HCT116 (cell line): ENCODE measurements around the gene ACYP1. TPM values are rescaled to one million over a fixed set of nuclear protein-coding genes. Genes with fewer than 3 reads are reported as not detected.

Experiments
- ATAC-seq: fragments of 200-7000 bp; cut with Tn5 transposase; 2 replicates; pipeline ENCODE4 v1.9.1; 2020; ENCODE audit warnings: mild to moderate bottlenecking, moderate library complexity
- BruUV-seq: library from RNA; stranded (reverse); fragments of 400-500 nt; replicated peaks from 2 replicates; lab custom pipeline; 2021; lab: Mats Ljungman, UMichigan
- CTCF ChIA-PET: fragments of 300-600 bp; sonication (Branson Sonifier 250); formaldehyde crosslinking; loops from one replicate; lab custom pipeline; 2021; ENCODE audit warnings: antibody characterized with exemption; lab: Charles Lee
- POLR2A ChIA-PET: fragments of 300-600, 350-600 bp; sonication (Branson Sonifier 250); formaldehyde crosslinking; loops from one replicate; lab custom pipeline; 2021; ENCODE audit warnings: antibody characterized with exemption; lab: Charles Lee
- RAD21 ChIA-PET, 2 experiments: fragments of 300-600 bp; sonication (Branson Sonifier 250); formaldehyde crosslinking; loops; one replicate each; lab custom pipeline; 2023; ENCODE audit warnings: low total read pairs in 2 of 2; ENCODE audit not compliant: uncharacterized antibody in 2 of 2, unreplicated experiment in 2 of 2, low non-redundant PET in 1 of 2; lab: Charles Lee
- DNase-seq: peaks from one replicate; pipeline ENCODE4 v3.0.0-alpha.2; 2010; ENCODE audit warnings: low read depth, low spot score
- H2AFZ ChIP-seq: fragments of 200-600 bp; shearing (Covaris generic), sonication (generic); 2 replicates; pipeline ENCODE4 v1.6.1; 2017; ENCODE audit warnings: low read depth, mixed run types, mixed read lengths, antibody characterized with exemption, low read length; ENCODE audit not compliant: poor library complexity, severe bottlenecking
- H3K27ac ChIP-seq: 2 replicates; pipeline ENCODE4 v1.5.1; 2012; ENCODE audit warnings: low read depth, low read length
- H3K27me3 ChIP-seq: fragments of 200-600 bp; sonication (generic); 2 replicates; pipeline ENCODE4 v1.6.1; 2016; ENCODE audit warnings: mixed run types, low read length, mixed read lengths; ENCODE audit not compliant: insufficient read depth
- H3K36me3 ChIP-seq, 2 experiments: fragments of 200-500 bp in 1 of 2; fragments of 200-600 bp in 1 of 2; sonication (Bioruptor generic) in 1 of 2; sonication (generic) in 1 of 2; 2 replicates each; pipeline versions ENCODE4 v1.5.1 to v1.6.1; 2014 to 2016; ENCODE audit warnings: low read length in 2 of 2, inconsistent platforms in 1 of 2, mixed read lengths in 1 of 2, mixed run types in 1 of 2; ENCODE audit not compliant: insufficient read depth in 2 of 2, control insufficient read depth in 1 of 2
- H3K4me1 ChIP-seq, 2 experiments: fragments of 200-600 bp in 1 of 2; sonication (generic) in 1 of 2; 2 replicates each; pipeline versions ENCODE4 v1.5.1 to v1.6.1; 2012 to 2017; ENCODE audit warnings: low read length in 2 of 2, inconsistent platforms in 1 of 2, mild to moderate bottlenecking in 1 of 2, mixed read lengths in 1 of 2, mixed run types in 1 of 2, moderate library complexity in 1 of 2; ENCODE audit not compliant: insufficient read depth in 2 of 2, control insufficient read depth in 1 of 2
- H3K4me2 ChIP-seq: fragments of 200-600 bp; sonication (generic); 2 replicates; pipeline ENCODE4 v1.6.1; 2017; ENCODE audit warnings: mixed run types, low read length, mixed read lengths
- H3K4me3 ChIP-seq, 2 experiments: fragments of 200-600 bp in 1 of 2; sonication (generic) in 1 of 2; replicated peaks in 1 of 2; 2 replicates each; pipeline ENCODE4 v1.5.1; 2011 to 2016; ENCODE audit warnings: low read length in 2 of 2, control low read depth in 1 of 2, low read depth in 1 of 2, mild to moderate bottlenecking in 1 of 2, mixed read lengths in 1 of 2, mixed run types in 1 of 2
- H3K79me2 ChIP-seq: fragments of 200-600 bp; sonication (generic); 2 replicates; pipeline ENCODE4 v1.6.1; 2017; ENCODE audit warnings: mild to moderate bottlenecking, mixed run types, low read length, moderate library complexity, mixed read lengths; ENCODE audit not compliant: insufficient read depth
- H3K9ac ChIP-seq: fragments of 200-600 bp; sonication (generic); 2 replicates; pipeline ENCODE4 v1.6.1; 2016; ENCODE audit warnings: low read length, mixed read lengths
- H3K9me2 ChIP-seq: fragments of 200-600 bp; sonication (generic), shearing (Covaris generic); 2 replicates; pipeline ENCODE4 v1.6.1; 2017; ENCODE audit warnings: mixed run types, mild to moderate bottlenecking, moderate library complexity; ENCODE audit not compliant: insufficient read depth
- H3K9me3 ChIP-seq, 2 experiments: fragments of 200-500 bp in 1 of 2; fragments of 200-600 bp in 1 of 2; sonication (Bioruptor generic) in 1 of 2; sonication (generic) in 1 of 2; 2 replicates each; pipeline ENCODE4 v1.6.1; 2014 to 2017; ENCODE audit warnings: low read length in 2 of 2, mixed read lengths in 2 of 2, inconsistent platforms in 1 of 2, low read depth in 1 of 2, mild to moderate bottlenecking in 1 of 2, mixed run types in 1 of 2, moderate library complexity in 1 of 2; ENCODE audit not compliant: control insufficient read depth in 1 of 2, insufficient read depth in 1 of 2
- H4K20me1 ChIP-seq: fragments of 200-600 bp; sonication (generic), shearing (Covaris generic); 2 replicates; pipeline ENCODE4 v1.6.1; 2017; ENCODE audit warnings: mixed run types, mild to moderate bottlenecking, moderate library complexity; ENCODE audit not compliant: insufficient read depth
- ATF3 ChIP-seq: IDR thresholded peaks from 2 replicates; pipeline ENCODE4 v1.6.1; 2012
- CBX3 ChIP-seq: IDR thresholded peaks from 2 replicates; pipeline ENCODE4 v1.6.1; 2012; ENCODE audit warnings: low read depth
- EGR1 ChIP-seq: IDR thresholded peaks from 2 replicates; pipeline ENCODE4 v1.6.1; 2012; ENCODE audit warnings: low read depth
- EZH2 ChIP-seq: fragments of 200-600 bp; sonication (generic); IDR thresholded peaks from 2 replicates; pipeline ENCODE4 v1.6.1; 2017; ENCODE audit warnings: antibody characterized with exemption, mixed run types
- EZH2phosphoT487 ChIP-seq: fragments of 200-600 bp; IDR thresholded peaks from 2 replicates; pipeline ENCODE4 v1.6.1; 2018; ENCODE audit warnings: antibody characterized with exemption, borderline replicate concordance
- MAX ChIP-seq: IDR thresholded peaks from 2 replicates; pipeline ENCODE4 v1.6.1; 2012
- POLR2A ChIP-seq: IDR thresholded peaks from 2 replicates; pipeline ENCODE4 v1.7.0; 2011; ENCODE audit warnings: borderline replicate concordance; ENCODE audit not compliant: insufficient read depth, insufficient read length; ENCODE audit errors: extremely low read depth
- POLR2AphosphoS5 ChIP-seq: IDR thresholded peaks from 2 replicates; pipeline ENCODE4 v1.6.1; 2011; ENCODE audit warnings: mild to moderate bottlenecking, low read depth, low read length, moderate library complexity
- RAD21 ChIP-seq: IDR thresholded peaks from 2 replicates; pipeline ENCODE4 v1.6.1; 2012; ENCODE audit warnings: low read depth, mild to moderate bottlenecking
- REST ChIP-seq: IDR thresholded peaks from 2 replicates; pipeline ENCODE4 v1.6.1; 2012; ENCODE audit warnings: low read depth
- SIN3A ChIP-seq: IDR thresholded peaks from 2 replicates; pipeline ENCODE4 v1.6.1; 2012; ENCODE audit warnings: low read depth
- SRF ChIP-seq: IDR thresholded peaks from 2 replicates; pipeline ENCODE4 v1.6.1; 2012; ENCODE audit warnings: low read depth
- YY1 ChIP-seq: IDR thresholded peaks from 2 replicates; pipeline ENCODE4 v1.6.1; 2011; ENCODE audit warnings: low read length, low read depth, moderate library complexity, mild to moderate bottlenecking; ENCODE audit not compliant: insufficient replicate concordance; ENCODE audit errors: extremely low read depth
- ZBTB33 ChIP-seq: IDR thresholded peaks from 2 replicates; pipeline ENCODE4 v1.6.1; 2011; ENCODE audit warnings: mild to moderate bottlenecking, low read length, moderate library complexity; ENCODE audit not compliant: insufficient replicate concordance; ENCODE audit errors: extremely low read depth
- ZNF274 ChIP-seq: fragments of 200-500 bp; sonication (Bioruptor generic); IDR thresholded peaks from 2 replicates; pipeline ENCODE4 v1.6.1; 2014; ENCODE audit warnings: mild to moderate bottlenecking, low read depth, low read length, inconsistent platforms
- intact Hi-C: fragments of 100-400 bp; cut with micrococcal nuclease; formaldehyde crosslinking; loops from 2 replicates; pipeline ENCODE4 v1.10.0; 2022
- total RNA-seq: library from RNA; stranded (reverse); gene quantifications from one replicate; pipeline ENCODE4 v1.2.1, GENCODE V29; 2021; ENCODE audit not compliant: unreplicated experiment

Gene ACYP1
- total RNA-seq, 1 experiment from 2014 or later, result 30.7 TPM

GRCh38 chr14:75051556-75051899 lies 12.3 kb downstream of the ACYP1 start:
- no peak for DNase-seq
- peak overlapping the region; percentile 70 for H3K9ac ChIP-seq
- H3K9me3 ChIP-seq, result no peaks in the 10 kb centered on the region
- H3K4me3 ChIP-seq, result peak overlapping the region; percentile 50 to 59
- no TSS peak for BruUV-seq
- POLR2A ChIA-PET, result no interaction called here
- H4K20me1 ChIP-seq, result no peaks in the 10 kb centered on the region
- H3K4me2 ChIP-seq, result peak overlapping the region; percentile 82
- H3K27ac ChIP-seq, result no peak overlapping the region
- peaks cover 26% of the 10 kb centered on the region for H3K79me2 ChIP-seq
- H3K4me1 ChIP-seq, result peaks cover 0 to 16% of the 10 kb centered on the region in 2 experiments; a peak in 3 of 4 replicates
- H3K9me2 ChIP-seq, result no peaks in the 10 kb centered on the region
- RAD21 ChIA-PET, result no interaction called here
- H3K27me3 ChIP-seq, result no peaks in the 10 kb centered on the region
- no peak for TF ChIP-seq ATF3
- TF ChIP-seq CBX3, result no peak
- no peak for TF ChIP-seq POLR2A
- TF ChIP-seq EZH2phosphoT487, result no peak
- no peak for TF ChIP-seq SRF
- TF ChIP-seq MAX, result no peak
- no peak for TF ChIP-seq YY1
- no peak for TF ChIP-seq REST
- no peak for TF ChIP-seq ZBTB33
- TF ChIP-seq ZNF274, result no peak
- no peak for TF ChIP-seq RAD21
- no peak for TF ChIP-seq EGR1
- no peak for TF ChIP-seq SIN3A
- no peak for TF ChIP-seq EZH2
- TF ChIP-seq POLR2AphosphoS5, result no peak
- ATAC-seq, result peak; percentile 8; the same call in 1 of the 2 replicates
- H2AFZ ChIP-seq, result peak overlapping the region; percentile 71
- H3K36me3 ChIP-seq, result peaks cover 0 to 7% of the 10 kb centered on the region in 2 experiments; a peak in 2 of 4 replicates
- CTCF ChIA-PET, result interaction anchor here (0.9 kb wide), 1 partner anchor 107 kb away, joined by 3 read pairs; no protein-coding TSS in a partner anchor
- intact Hi-C loops, result no loop called here
